ENCODE results near the gene CALR.

DNA sequence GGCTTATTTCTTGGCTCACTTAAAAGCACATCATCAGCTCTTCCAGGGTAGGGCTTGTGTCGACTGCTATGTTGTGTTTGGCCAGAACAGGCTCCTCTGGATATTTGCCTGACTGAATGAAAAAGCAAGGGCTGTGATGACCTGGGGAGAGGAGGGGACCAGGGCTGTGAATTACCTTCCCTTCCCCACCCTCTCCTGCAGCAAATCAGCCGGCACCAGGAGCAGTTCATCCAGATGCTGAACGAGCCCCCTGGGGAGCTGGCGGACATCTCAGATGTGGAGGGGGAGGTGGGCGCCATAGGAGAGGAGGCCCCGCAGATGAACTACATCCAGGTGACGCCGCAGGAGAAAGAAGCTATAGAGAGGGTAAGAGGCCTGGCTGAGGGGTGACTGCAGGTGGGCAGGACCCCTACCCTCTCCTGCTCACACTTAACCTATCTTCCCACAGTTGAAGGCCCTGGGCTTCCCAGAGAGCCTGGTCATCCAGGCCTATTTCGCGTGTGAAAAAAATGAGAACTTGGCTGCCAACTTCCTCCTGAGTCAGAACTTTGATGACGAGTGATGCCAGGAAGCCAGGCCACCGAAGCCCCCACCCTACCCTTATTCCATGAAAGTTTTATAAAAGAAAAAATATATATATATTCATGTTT is 14.2 kb downstream of the CALR start:
- TF ChIP-seq, protein P1, sequence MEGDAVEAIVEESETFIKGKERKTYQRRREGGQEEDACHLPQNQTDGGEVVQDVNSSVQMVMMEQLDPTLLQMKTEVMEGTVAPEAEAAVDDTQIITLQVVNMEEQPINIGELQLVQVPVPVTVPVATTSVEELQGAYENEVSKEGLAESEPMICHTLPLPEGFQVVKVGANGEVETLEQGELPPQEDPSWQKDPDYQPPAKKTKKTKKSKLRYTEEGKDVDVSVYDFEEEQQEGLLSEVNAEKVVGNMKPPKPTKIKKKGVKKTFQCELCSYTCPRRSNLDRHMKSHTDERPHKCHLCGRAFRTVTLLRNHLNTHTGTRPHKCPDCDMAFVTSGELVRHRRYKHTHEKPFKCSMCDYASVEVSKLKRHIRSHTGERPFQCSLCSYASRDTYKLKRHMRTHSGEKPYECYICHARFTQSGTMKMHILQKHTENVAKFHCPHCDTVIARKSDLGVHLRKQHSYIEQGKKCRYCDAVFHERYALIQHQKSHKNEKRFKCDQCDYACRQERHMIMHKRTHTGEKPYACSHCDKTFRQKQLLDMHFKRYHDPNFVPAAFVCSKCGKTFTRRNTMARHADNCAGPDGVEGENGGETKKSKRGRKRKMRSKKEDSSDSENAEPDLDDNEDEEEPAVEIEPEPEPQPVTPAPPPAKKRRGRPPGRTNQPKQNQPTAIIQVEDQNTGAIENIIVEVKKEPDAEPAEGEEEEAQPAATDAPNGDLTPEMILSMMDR (conservative IDR thresholded peaks at IDR 0.05) = no peak
- no peak for TF ChIP-seq ZFX (IDR thresholded peaks at IDR 0.05)

Data from C4-2B (cell line).